ENCODE measurements around the gene IDH3G. TPM values are rescaled to one million over a fixed set of nuclear protein-coding genes. Genes with fewer than 3 reads are reported as not detected.

The IDH3G gene
- total and polyA plus RNA-seq, 2 of the 8 experiments (the other 6 are each of a cell fraction or from before 2014, with no cell fraction given), result 39.4 to 66.7 TPM

GRCh38 chrX:153805436-153805835 is 11.3 kb upstream of the IDH3G start:
- H3K9me3 ChIP-seq (ENCODE audit: insufficient read depth in 2 of 2, low read depth in 1 of 2, low read length in 1 of 2), result no peaks in the 10 kb centered on the region
- no peak overlapping the region for H4K8ac ChIP-seq (ENCODE audit: extremely low read depth, insufficient read depth, low read length)
- no peak overlapping the region for H4K91ac ChIP-seq (replicated peaks; ENCODE audit: insufficient read length, low read length)
- H2BK20ac ChIP-seq (ENCODE audit: low read length), result no peak overlapping the region
- no peak overlapping the region for H3K4me3 ChIP-seq (ENCODE audit: extremely low read depth in 1 of 4, insufficient read depth in 2 of 4, low read depth in 3 of 4, low read length in 4 of 4)
- H3K79me1 ChIP-seq (ENCODE audit: low read depth, low read length), result peaks cover 3% of the 10 kb centered on the region
- H3K23ac ChIP-seq (ENCODE audit: insufficient read length), result no peak overlapping the region
- H4K5ac ChIP-seq (ENCODE audit: insufficient read length, low read depth, low read length), result no peak overlapping the region
- no peak for FAIRE-seq
- H2BK5ac ChIP-seq (ENCODE audit: low read depth, low read length), result no peak overlapping the region
- WGBS, 2 experiments (ENCODE audit: extremely low coverage in 1 of 2, insufficient coverage in 1 of 2, insufficient read length in 1 of 2, insufficient replicate concordance in 2 of 2, low coverage in 1 of 2, low lambda C conversion rate in 2 of 2, missing lambda C conversion rate in 1 of 2), result 87% methylated on average over 10 of the region's 13 CpGs; no CpG with 5 or more reads in 1 of the 2 experiments
- POLR2A ChIA-PET (ENCODE audit: partially characterized antibody), result interaction anchor here (1.7 to 5.4 kb wide), 3 partner anchors 10 to 14 kb away, joined by 4 to 22 read pairs (median 14); partner anchors contain the start of genes IDH3G and SSR4
- no peak overlapping the region for H2BK12ac ChIP-seq (ENCODE audit: low read depth, low read length)
- CTCF ChIA-PET (ENCODE audit: partially characterized antibody), result interaction anchor here (1.0 kb wide), 1 partner anchor 104 kb away, joined by 3 read pairs; no protein-coding TSS in a partner anchor
- no peak overlapping the region for H3K14ac ChIP-seq (ENCODE audit: insufficient read length)
- no peak overlapping the region for H3K9ac ChIP-seq (replicated peaks in 1 of 4; ENCODE audit: extremely low read depth in 1 of 4, low read depth in 3 of 4, low read length in 3 of 4)
- no peak overlapping the region for H2AFZ ChIP-seq (ENCODE audit: low read length)
- no peak overlapping the region for H2BK120ac ChIP-seq (replicated peaks; ENCODE audit: low read depth, low read length)
- H3K27ac ChIP-seq (ENCODE audit: low read depth, low read length), result no peak overlapping the region
- no peak overlapping the region for H3K4ac ChIP-seq (replicated peaks; ENCODE audit: insufficient read length, low read depth, low read length)
- no peak overlapping the region for H3K4me2 ChIP-seq (ENCODE audit: insufficient read depth in 1 of 2, low read depth in 2 of 2, low read length in 2 of 2)
- peaks cover 0 to 21% (median 0%) of the 10 kb centered on the region in 4 experiments; a peak in 2 of 8 replicates for H3K36me3 ChIP-seq (ENCODE audit: control insufficient read depth in 2 of 4, insufficient read depth in 4 of 4, low read length in 3 of 4)
- peaks cover 2 to 20% of the 10 kb centered on the region in 2 experiments for H4K20me1 ChIP-seq (replicated peaks in 1 of 2; ENCODE audit: control insufficient read depth in 1 of 2, insufficient read depth in 2 of 2, low read length in 2 of 2)
- H3K79me2 ChIP-seq (ENCODE audit: control insufficient read depth in 1 of 2, insufficient read depth in 2 of 2, low read length in 2 of 2), result peaks cover 0 to 30% of the 10 kb centered on the region in 2 experiments; a peak in 3 of 4 replicates
- H3K4me1 ChIP-seq (replicated peaks in 1 of 4; ENCODE audit: control insufficient read depth in 3 of 4, insufficient read depth in 4 of 4, low read length in 3 of 4), result peaks cover 0 to 3% (median 0%) of the 10 kb centered on the region in 4 experiments; a peak in 1 of 7 replicates
- no peak overlapping the region for H3K56ac ChIP-seq (replicated peaks; ENCODE audit: insufficient read length, low read depth, low read length)
- no peaks in the 10 kb centered on the region for H3K27me3 ChIP-seq (replicated peaks in 1 of 4; ENCODE audit: control insufficient read depth in 3 of 4, extremely low read depth in 1 of 4, insufficient read depth in 3 of 4, low read length in 3 of 4)
- no peak overlapping the region for H2BK15ac ChIP-seq (ENCODE audit: low read length)
- H3K23me2 ChIP-seq (ENCODE audit: low read depth, low read length), result no peaks in the 10 kb centered on the region
- H3K18ac ChIP-seq (ENCODE audit: extremely low read depth, low read length), result no peak overlapping the region
- DNase-seq (ENCODE audit: low read depth in 1 of 2, low spot score in 2 of 2), result no peak
- no peak overlapping the region for H2AK5ac ChIP-seq (ENCODE audit: low read depth, low read length)
- TF ChIP-seq KDM5A (IDR thresholded peaks at IDR 0.05; ENCODE audit: low read length) (no peak), CBX5 (IDR thresholded peaks at IDR 0.05; ENCODE audit: low read depth, low read length) (no peak), KDM1A (IDR thresholded peaks at IDR 0.05; ENCODE audit: borderline replicate concordance, low read length) (no peak), NRF1 (IDR thresholded peaks at IDR 0.05; ENCODE audit: low read depth, low read length) (no peak), E2F6 (IDR thresholded peaks at IDR 0.05) (no peak), SAP30 (IDR thresholded peaks at IDR 0.05; ENCODE audit: insufficient read depth, insufficient replicate concordance, low read length) (no peak), BACH1 (IDR thresholded peaks at IDR 0.05; ENCODE audit: low read length) (no peak), BCL11A (IDR thresholded peaks at IDR 0.05; ENCODE audit: low read depth in 2 of 2, low read length in 2 of 2) (no peak), HDAC2 (IDR thresholded peaks at IDR 0.05; ENCODE audit: borderline replicate concordance in 1 of 2, low read depth in 2 of 2, low read length in 2 of 2) (no peak), PHF8 (conservative IDR thresholded peaks at IDR 0.05; ENCODE audit: low read depth, low read length) (no peak), POLR2AphosphoS5 (IDR thresholded peaks at IDR 0.05; ENCODE audit: low read depth, low read length) (no peak), CHD2 (IDR thresholded peaks at IDR 0.05; ENCODE audit: low read length) (no peak)
- TF ChIP-seq, protein P1, sequence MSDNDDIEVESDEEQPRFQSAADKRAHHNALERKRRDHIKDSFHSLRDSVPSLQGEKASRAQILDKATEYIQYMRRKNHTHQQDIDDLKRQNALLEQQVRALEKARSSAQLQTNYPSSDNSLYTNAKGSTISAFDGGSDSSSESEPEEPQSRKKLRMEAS (IDR thresholded peaks at IDR 0.05), result no peak

All from H1 (cell line).